DMS114 treated with DMSO at 0.1 percent for 48 hours (cell line): Measurements from ENCODE around the gene NFE2.

Source experiments
- DNase-seq: peaks from one replicate; lab custom pipeline; 2025; ENCODE audit not compliant: unreplicated experiment; lab: John Stamatoyannopoulos, UW

The NFE2 gene

GRCh38 chr12:54253240-54253639, 47.6 kb downstream of the NFE2 start:
- DNase-seq, result no peak

GRCh38 chr12:54251667-54252284, 49.0 kb downstream of the NFE2 start:
- DNase-seq, result peak; percentile 49

GRCh38 chr12:54249489-54249888, 51.3 kb downstream of the NFE2 start:
- no peak for DNase-seq

- DNase-seq, result no peak
Measured at GRCh38 chr12:54246011-54246641, 54.7 kb downstream of the NFE2 start.
